ENCODE data around the gene SMARCB1.

Gene SMARCB1

DNA sequence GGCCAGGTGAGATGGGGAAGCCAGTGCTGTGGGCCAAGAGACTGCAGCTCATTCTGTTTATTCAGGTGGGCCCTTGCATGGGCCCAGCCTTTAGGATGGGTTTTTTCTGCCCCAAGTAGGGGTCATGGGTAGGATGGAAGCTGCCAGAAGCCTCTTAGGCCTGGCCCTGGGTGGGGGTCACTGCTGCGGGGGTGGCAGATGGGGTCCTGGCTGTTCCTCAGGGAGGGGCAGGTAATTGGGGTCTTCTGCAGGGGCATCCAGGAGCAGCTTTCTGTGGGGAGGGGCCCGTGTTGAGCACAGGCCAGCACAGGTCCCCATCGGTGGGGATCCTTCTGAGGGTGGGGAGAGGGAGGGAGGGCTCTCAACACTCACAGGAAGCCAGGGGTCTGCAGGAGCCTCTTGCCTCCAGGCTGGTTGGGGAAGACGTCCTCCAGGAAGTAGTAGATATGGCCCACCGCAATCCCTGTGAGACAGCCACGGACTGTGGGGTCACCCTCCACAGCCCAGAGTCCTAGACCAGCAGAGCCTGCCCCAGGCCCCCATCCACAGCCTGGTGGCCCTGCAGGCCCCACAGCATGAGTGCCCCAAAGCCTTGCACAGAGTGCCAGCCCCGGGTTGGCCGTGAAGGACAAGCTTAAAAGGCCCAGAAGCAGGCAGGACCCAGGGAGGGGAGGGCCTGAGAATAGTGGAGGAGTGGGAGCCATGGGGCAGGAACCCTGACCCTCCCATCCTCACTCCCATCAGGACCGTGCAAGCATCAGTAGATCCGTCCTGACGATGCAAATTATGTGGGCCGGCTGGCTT lies 50.1 kb downstream of the SMARCB1 start:
- in situ Hi-C loops (cut with MboI; ENCODE audit: low pct_unique_long_range_greater_than_20kb, low sequenced_read_pairs, unreplicated experiment), result no loop called here
- DNase-seq (ENCODE audit: low spot score), result no peak
- TF ChIP-seq, protein P1, sequence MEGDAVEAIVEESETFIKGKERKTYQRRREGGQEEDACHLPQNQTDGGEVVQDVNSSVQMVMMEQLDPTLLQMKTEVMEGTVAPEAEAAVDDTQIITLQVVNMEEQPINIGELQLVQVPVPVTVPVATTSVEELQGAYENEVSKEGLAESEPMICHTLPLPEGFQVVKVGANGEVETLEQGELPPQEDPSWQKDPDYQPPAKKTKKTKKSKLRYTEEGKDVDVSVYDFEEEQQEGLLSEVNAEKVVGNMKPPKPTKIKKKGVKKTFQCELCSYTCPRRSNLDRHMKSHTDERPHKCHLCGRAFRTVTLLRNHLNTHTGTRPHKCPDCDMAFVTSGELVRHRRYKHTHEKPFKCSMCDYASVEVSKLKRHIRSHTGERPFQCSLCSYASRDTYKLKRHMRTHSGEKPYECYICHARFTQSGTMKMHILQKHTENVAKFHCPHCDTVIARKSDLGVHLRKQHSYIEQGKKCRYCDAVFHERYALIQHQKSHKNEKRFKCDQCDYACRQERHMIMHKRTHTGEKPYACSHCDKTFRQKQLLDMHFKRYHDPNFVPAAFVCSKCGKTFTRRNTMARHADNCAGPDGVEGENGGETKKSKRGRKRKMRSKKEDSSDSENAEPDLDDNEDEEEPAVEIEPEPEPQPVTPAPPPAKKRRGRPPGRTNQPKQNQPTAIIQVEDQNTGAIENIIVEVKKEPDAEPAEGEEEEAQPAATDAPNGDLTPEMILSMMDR (IDR thresholded peaks at IDR 0.05; ENCODE audit: extremely low read depth, insufficient read depth, missing control alignments), result no peak

DNA sequence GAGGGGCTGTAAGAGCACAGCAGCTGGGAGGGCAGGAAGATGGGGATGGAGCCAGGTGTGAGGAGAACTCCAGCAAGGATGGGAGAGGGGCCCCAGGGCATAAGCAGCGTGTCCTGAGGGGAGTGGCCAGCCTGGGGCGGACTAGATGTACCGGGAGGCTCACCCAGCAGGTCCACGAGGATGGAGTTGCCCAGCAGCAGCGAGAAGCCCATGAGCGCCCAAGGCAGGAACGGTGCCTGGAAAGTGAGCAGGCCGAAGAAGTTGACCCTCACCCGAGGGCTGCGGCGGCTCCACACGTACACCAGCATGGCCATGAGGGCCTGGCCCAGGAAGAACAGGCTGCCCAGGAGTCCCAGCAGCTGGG lies 50.7 kb downstream of the SMARCB1 start:
- in situ Hi-C loops (cut with MboI; ENCODE audit: low pct_unique_long_range_greater_than_20kb, low sequenced_read_pairs, unreplicated experiment), result no loop called here
- DNase-seq (ENCODE audit: low spot score), result no peak
- TF ChIP-seq, protein P1 (IDR thresholded peaks at IDR 0.05; ENCODE audit: extremely low read depth, insufficient read depth, missing control alignments), result no peak

DNA sequence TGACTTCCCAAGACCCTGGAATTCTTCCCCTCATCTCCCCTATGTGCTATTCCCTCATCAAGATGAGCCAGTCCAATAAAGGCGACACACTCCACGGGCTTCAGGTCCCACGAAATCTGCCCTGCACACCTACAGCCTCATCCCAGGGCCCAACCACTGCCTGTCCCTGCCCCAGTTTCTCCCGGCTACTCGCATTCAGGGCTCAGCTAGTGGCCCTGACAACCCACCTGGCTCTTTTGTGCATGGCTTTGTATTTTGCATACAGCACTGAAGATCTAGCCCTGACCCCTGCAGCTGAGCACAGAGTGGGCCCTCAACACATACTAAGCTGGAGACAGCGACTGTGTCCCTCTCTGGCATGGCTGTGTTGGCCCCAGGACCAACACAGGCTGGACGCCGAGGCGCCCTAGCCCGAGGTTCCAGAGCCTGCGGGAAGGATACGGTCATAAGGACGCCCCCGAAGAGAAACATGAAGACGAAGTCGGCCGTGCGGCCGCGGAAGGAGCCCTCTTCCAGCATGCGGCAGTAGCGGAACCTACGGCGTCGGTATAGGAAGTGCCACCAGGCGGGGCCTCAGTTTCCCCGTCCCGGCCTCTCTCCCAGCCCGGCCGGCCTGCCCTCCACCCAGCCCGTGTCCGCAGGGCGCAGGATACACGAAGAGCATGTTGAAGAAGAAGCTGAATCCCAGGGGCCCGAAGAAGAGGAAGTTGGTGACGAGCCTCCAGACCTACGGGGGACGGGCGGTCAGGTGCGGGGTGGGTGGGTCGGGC lies 51.3 kb downstream of the SMARCB1 start:
- no peak for DNase-seq (ENCODE audit: low spot score)
- TF ChIP-seq, protein P1 (IDR thresholded peaks at IDR 0.05; ENCODE audit: extremely low read depth, insufficient read depth, missing control alignments), result no peak
- in situ Hi-C loops (cut with MboI; ENCODE audit: low pct_unique_long_range_greater_than_20kb, low sequenced_read_pairs, unreplicated experiment), result no loop called here

DNA sequence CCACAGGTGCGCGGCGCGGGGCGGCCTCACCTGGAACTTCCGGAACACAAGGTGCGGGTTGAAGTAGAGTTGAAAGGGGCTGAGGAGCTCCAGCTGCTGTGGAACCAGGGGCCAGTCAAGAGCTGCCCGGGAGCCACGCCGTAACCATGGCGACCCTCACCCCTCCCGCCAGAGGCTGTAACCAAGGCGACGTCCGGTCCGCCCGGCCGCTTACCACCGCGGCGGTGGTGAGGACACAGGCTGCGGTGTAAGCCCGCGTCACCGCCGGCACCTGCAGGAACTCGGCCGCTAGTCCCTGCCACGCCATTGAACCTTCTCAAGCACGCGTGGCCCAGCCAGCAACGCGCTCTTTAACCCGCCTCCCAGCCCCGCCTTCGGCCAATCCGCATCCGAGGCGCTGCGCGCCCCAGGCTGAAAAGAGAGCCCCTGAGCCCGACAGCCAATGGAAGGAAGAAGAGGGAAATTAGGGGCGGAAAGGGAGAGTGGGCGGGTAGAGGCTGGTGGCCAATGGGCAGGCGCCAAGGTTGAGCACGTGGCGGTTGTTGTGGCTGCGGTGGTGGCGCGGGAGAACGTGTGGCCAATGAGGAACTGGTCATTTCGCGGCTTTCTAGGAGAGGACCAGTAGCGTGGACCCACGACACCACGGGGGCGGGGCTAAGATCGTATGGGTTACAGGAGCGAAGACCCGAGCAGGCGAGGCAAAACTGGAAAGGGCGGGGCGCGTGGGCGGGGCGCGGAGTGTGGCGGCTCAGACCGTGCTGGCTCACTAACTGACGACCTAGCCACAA lies 52.1 kb downstream of the SMARCB1 start, which contains the start of gene DERL3:
Gene DERL3, minus strand, starts transcription at position 326 of the 788 bp plus-strand sequence. Its CDS starts 19 bp downstream, at position 307.
- in situ Hi-C loops (cut with MboI; ENCODE audit: low pct_unique_long_range_greater_than_20kb, low sequenced_read_pairs, unreplicated experiment), result no loop called here
- TF ChIP-seq, protein P1 (IDR thresholded peaks at IDR 0.05; ENCODE audit: extremely low read depth, insufficient read depth, missing control alignments), result no peak
- DNase-seq (ENCODE audit: low spot score), result peak; percentile 98

DNA sequence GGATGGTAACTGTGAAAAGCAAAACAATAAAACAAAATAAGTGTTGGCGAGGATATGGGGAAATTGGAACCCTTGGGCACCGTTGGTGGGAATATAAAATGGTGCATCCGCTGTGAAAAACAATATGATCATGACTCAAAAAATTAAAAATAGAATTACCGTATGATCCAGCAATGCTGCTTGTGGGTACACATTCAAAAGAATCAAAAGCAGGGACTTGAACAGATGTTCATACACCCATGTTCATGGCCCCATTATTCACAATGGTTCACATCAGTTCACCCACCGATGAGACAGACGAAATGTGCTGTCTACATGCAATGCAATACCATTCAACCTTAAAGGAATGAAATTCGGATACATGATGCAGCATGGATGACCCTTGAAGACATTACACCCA lies 53.3 kb downstream of the SMARCB1 start:
- in situ Hi-C loops (cut with MboI; ENCODE audit: low pct_unique_long_range_greater_than_20kb, low sequenced_read_pairs, unreplicated experiment), result no loop called here
- DNase-seq (ENCODE audit: low spot score), result no peak

DNA sequence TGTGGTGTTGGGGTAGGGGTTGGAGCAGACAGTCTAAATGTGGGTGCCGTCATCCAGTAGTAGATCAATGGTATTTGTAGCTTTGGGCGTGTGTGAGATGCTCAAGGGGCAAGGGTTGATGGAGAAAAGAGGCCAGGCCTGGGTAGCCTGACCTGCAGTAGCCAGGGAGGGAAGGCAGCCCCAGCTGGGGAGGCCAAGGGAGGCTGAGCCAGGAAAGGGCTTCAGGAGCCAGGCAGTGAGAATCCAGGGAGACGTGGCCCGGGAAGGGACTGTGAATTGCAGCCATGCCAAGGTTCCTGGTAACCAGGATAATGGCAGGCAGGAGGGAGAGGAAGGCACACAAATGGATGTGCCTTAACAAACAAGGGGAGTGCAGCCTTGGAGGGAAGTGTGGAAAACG lies 54.5 kb downstream of the SMARCB1 start:
- no peak for DNase-seq (ENCODE audit: low spot score)
- in situ Hi-C loops (cut with MboI; ENCODE audit: low pct_unique_long_range_greater_than_20kb, low sequenced_read_pairs, unreplicated experiment), result no loop called here
- TF ChIP-seq, protein P1 (IDR thresholded peaks at IDR 0.05; ENCODE audit: extremely low read depth, insufficient read depth, missing control alignments), result no peak

More for the DNA sequence above, 53.3 kb downstream of the SMARCB1 start:
- TF ChIP-seq, protein P1 (IDR thresholded peaks at IDR 0.05; ENCODE audit: extremely low read depth, insufficient read depth, missing control alignments), result no peak

Data from GM13977 (cell line).